Upper lobe of right lung (tissue), 1 donor: ENCODE measurements around the gene HES3. TPM values are rescaled to one million over a fixed set of nuclear protein-coding genes. Genes with fewer than 3 reads are reported as not detected.

Source experiments
- ATAC-seq: fragments of 200-7000 bp; cut with Tn5 transposase; one replicate; pipeline ENCODE4 v1.9.1; 2020; ENCODE audit warnings: mild to moderate bottlenecking, moderate library complexity
- DNase-seq: peaks from one replicate; pipeline ENCODE4 v3.0.0-alpha.2; 2020
- H3K27ac ChIP-seq: fragments of 200-600 bp; one replicate; pipeline ENCODE4 v1.8.0; 2022
- H3K27me3 ChIP-seq: fragments of 200-600 bp; one replicate; pipeline ENCODE4 v1.8.0; 2022; ENCODE audit warnings: mild to moderate bottlenecking
- H3K36me3 ChIP-seq: fragments of 200-600 bp; one replicate; pipeline ENCODE4 v1.8.0; 2022
- H3K4me1 ChIP-seq: fragments of 200-600 bp; one replicate; pipeline ENCODE4 v1.8.0; 2022
- H3K4me3 ChIP-seq: fragments of 200-600 bp; one replicate; pipeline ENCODE4 v1.8.0; 2022; ENCODE audit warnings: mild to moderate bottlenecking
- H3K9me3 ChIP-seq: fragments of 200-600 bp; one replicate; pipeline ENCODE4 v1.8.0; 2022
- CTCF ChIP-seq: fragments of 200-600 bp; IDR thresholded peaks from one replicate; pipeline ENCODE4 v1.8.0; 2022; ENCODE audit warnings: antibody characterized with exemption
- intact Hi-C: fragments of 100-400 bp; cut with DNase I; formaldehyde crosslinking; loops from one replicate; pipeline ENCODE4 v1.11.0; 2022
- long read RNA-seq: library from polyadenylated mRNA; unstranded; transcript quantifications from one replicate; pipeline ENCODE4 v2.0.0, GENCODE V29; 2021
- total RNA-seq: library from RNA; stranded (reverse); fragmentation: NEBNext Ultra II Directional; extraction: Animal tissue kit (Norgen Biotek cat#: 25700); gene quantifications from one replicate; pipeline ENCODE4 v1.2.1, GENCODE V29; 2021
- donor health status: DM: no; HTN: yes; CAD: no; lungs with severe emphysema.

The HES3 gene
- not detected for total RNA-seq
- long read RNA-seq, result 0 reads

- ATAC-seq (no peak), DNase-seq (no peak)
- Histone ChIP-seq H3K4me1 (peaks cover 25% of the 10 kb centered on the region), H3K27me3 (peaks cover 89% of the 10 kb centered on the region), H3K36me3 (no peaks in the 10 kb centered on the region), H3K27ac (no peak within 1 kb of the TSS), H3K9me3 (no peaks in the 10 kb centered on the region), H3K4me3 (no peak within 1 kb of the TSS)
- no peak for TF ChIP-seq CTCF
- intact Hi-C loops, result loop anchor here (10.0 kb wide), 2 partner anchors 101 to 161 kb away; no protein-coding TSS in a partner anchor
Observed at GRCh38 chr1:6243993-6244392, at the start of gene HES3. Gene HES3 (plus strand): TSS chr1:6244179. CDS start chr1:6244366, 187 bp downstream.

GRCh38 chr1:6197746-6198427, 46.1 kb upstream of the HES3 start:
- Histone ChIP-seq H3K9me3 (no peaks in the 10 kb centered on the region), H3K4me1 (peaks cover 20% of the 10 kb centered on the region), H3K36me3 (peaks cover 45% of the 10 kb centered on the region), H3K4me3 (peak overlapping the region; percentile 70), H3K27me3 (no peaks in the 10 kb centered on the region), H3K27ac (no peak overlapping the region)
- TF ChIP-seq CTCF, result no peak
- intact Hi-C loops, result no loop called here
- DNase-seq (no peak), ATAC-seq (no peak)

GRCh38 chr1:6198646-6199297, 45.2 kb upstream of the HES3 start:
- no peak for TF ChIP-seq CTCF
- ATAC-seq, result peak; percentile 1

GRCh38 chr1:6199298-6200187, 44.4 kb upstream of the HES3 start, which contains the start of gene RPL22:
Gene RPL22 (minus strand): TSS chr1:6199595. CDS start chr1:6199573, 22 bp downstream.
- ATAC-seq (peak; percentile 99), DNase-seq (peak; percentile 99)
- intact Hi-C loops, result no loop called here
- peaks cover 29% of the 10 kb centered on the region for H3K36me3 ChIP-seq
- H3K27me3 ChIP-seq, result no peaks in the 10 kb centered on the region
- peak within 1 kb of the TSS; percentile 83 for H3K27ac ChIP-seq
- peak within 1 kb of the TSS; percentile 70 for H3K4me3 ChIP-seq
- peaks cover 20% of the 10 kb centered on the region for H3K4me1 ChIP-seq
- no peaks in the 10 kb centered on the region for H3K9me3 ChIP-seq
- TF ChIP-seq CTCF, result no peak

More at GRCh38 chr1:6198646-6199297, 45.2 kb upstream of the HES3 start:
- DNase-seq, result no peak
- no peaks in the 10 kb centered on the region for H3K27me3 ChIP-seq
- H3K36me3 ChIP-seq, result peaks cover 36% of the 10 kb centered on the region
- intact Hi-C loops, result no loop called here
- peaks cover 20% of the 10 kb centered on the region for H3K4me1 ChIP-seq
- H3K9me3 ChIP-seq, result no peaks in the 10 kb centered on the region
- peak overlapping the region; percentile 83 for H3K27ac ChIP-seq
- peak overlapping the region; percentile 70 for H3K4me3 ChIP-seq

- DNase-seq (no peak), ATAC-seq (no peak)
- no peak for TF ChIP-seq CTCF
- Histone ChIP-seq H3K4me1 (peaks cover 27% of the 10 kb centered on the region), H3K36me3 (peaks cover 21% of the 10 kb centered on the region), H3K27me3 (no peaks in the 10 kb centered on the region), H3K4me3 (peak overlapping the region; percentile 70), H3K9me3 (no peaks in the 10 kb centered on the region), H3K27ac (peak overlapping the region; percentile 83)
- intact Hi-C loops, result no loop called here
Observed at GRCh38 chr1:6200188-6200809, 43.7 kb upstream of the HES3 start.
